ENCODE data around the gene TOPORS. TPM values are rescaled to one million over a fixed set of nuclear protein-coding genes. Genes with fewer than 3 reads are reported as not detected.
A peak's percentile ranks its signal among the peaks of the same experiment; 100 is the strongest.

TOPORS gene
- total and polyA plus RNA-seq, 4 donors: 7.8 to 17.0 (median 12.8) TPM

DNA sequence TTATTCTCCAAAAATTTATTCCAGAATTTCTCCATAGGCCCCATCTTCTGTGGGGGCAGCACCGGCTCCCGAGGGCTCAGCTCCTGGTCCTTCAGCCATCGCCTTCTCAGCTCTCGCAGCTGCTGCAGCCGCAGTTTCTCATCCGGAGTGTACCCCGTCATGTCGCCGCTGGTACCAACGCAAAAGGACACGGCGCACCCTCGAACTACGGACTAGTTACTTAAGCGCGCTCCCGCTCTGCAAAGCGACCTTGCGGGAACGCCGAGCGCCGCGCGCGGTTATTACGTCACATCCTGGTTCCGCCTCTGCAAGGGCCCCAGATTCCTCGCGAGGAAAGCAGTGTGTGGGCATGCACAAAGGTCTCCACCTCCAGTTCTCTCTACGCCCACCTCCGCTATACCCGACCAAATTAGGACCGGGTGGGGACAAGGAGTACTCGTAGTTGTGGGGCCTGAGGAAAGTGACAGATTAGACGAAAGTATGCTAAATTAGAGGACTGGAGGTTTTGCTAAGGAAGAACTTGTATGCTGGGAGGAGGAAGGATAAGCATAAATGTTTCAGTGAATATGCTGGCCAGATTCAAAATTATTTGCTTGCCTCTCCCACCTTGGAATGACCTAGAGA is 20.6 kb upstream of the TOPORS start, which contains the start of gene NDUFB6:
Gene NDUFB6 (minus strand): TSS at position 260 of the 624 bp plus-strand sequence. CDS start 99 bp downstream, at position 161.
- ATAC-seq (ENCODE audit: low FRiP score): peak; percentile 99
- Histone ChIP-seq H3K36me3 (ENCODE audit: control insufficient read depth in 1 of 2, insufficient read depth in 2 of 2, low read length in 1 of 2) (peaks cover 0 to 3% of the 10 kb centered on the region in 2 donors), H3K9me3 (ENCODE audit: control insufficient read depth, low read length) (no peaks in the 10 kb centered on the region), H3K4me3 (ENCODE audit: low read length in 2 of 2) (peak within 1 kb of the TSS; percentile 50 to 92), H3K27me3 (ENCODE audit: control insufficient read depth in 1 of 2, insufficient read depth in 2 of 2, low read length in 1 of 2) (no peaks in the 10 kb centered on the region), H3K4me1 (ENCODE audit: control insufficient read depth in 1 of 2, insufficient read depth in 2 of 2, low read length in 2 of 2) (no peaks in the 10 kb centered on the region), H3K27ac (ENCODE audit: low read depth in 1 of 2, low read length in 2 of 2) (peak within 1 kb of the TSS; percentile 68 to 72)
- intact Hi-C loops (cut with DNase I): loop anchor here in 1 of 2 donors (2.0 kb wide), 2 partner anchors 22 to 188 kb away; partner anchors contain the start of gene ACO1
- peak; percentile 97 to 99 for DNase-seq
- WGBS, 2 donors: 0% methylated on average over 36 of the region's 36 CpGs

DNA sequence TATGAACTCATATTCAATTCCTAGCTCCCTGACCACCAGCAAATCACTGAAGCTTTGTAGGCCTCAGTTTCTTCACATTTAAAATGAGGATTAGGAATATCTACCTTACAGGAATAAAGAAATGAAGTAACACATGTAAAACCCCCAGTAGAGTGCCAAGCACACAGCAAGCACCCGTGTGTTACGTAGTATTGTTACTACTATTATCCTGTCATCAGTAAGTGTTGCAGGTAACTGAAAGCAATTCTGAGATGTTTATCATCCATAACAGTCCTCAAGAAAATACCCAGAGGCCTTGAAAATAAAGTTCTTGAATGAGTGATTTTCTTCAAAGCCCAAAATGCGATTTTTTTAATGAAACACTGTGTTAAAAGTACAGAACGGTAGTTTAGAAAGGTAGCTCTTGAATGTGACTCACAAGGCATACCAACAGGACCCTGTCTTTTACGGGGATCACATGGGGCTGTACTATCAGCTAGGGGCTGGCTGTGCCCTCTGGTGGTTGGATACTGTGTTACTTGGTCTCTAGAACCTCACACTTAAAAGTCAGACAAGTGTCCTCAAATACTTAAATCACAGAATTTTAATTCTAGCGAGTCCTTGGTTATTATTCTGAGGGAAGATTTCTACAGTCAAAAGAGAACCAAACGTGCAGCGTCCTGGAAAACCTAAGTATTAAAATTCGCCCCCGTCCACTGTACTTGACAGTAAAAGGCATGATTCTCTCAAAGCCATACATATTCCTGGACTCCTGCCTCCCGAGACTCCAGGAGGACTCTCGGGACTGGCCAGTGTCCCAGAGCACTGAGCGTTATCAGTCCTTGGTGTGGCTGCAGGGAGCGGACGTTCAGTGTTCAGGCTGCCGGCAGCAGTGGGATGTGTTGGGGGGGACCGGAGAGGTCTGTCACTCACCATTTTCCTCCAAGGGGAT is 19.8 kb upstream of the TOPORS start:
- Histone ChIP-seq H3K4me3 (ENCODE audit: low read length in 2 of 2) (peak overlapping the region; percentile 34 to 92), H3K36me3 (ENCODE audit: control insufficient read depth in 1 of 2, insufficient read depth in 2 of 2, low read length in 1 of 2) (peaks cover 0 to 3% of the 10 kb centered on the region in 2 donors), H3K27me3 (ENCODE audit: control insufficient read depth in 1 of 2, insufficient read depth in 2 of 2, low read length in 1 of 2) (no peaks in the 10 kb centered on the region), H3K4me1 (ENCODE audit: control insufficient read depth in 1 of 2, insufficient read depth in 2 of 2, low read length in 2 of 2) (no peaks in the 10 kb centered on the region), H3K9me3 (ENCODE audit: control insufficient read depth, low read length) (no peaks in the 10 kb centered on the region), H3K27ac (ENCODE audit: low read depth in 1 of 2, low read length in 2 of 2) (peak overlapping the region; percentile 59 to 68)
- DNase-seq: peak in 1 of 2 donors; percentile 60
- intact Hi-C loops (cut with DNase I): loop anchor here in 1 of 2 donors (2.0 kb wide), 2 partner anchors 21 to 187 kb away; partner anchors contain the start of gene ACO1
- ATAC-seq (ENCODE audit: low FRiP score): peak; percentile 86
- WGBS, 2 donors: 1 to 2% methylated on average over 17 of the region's 17 CpGs

DNA sequence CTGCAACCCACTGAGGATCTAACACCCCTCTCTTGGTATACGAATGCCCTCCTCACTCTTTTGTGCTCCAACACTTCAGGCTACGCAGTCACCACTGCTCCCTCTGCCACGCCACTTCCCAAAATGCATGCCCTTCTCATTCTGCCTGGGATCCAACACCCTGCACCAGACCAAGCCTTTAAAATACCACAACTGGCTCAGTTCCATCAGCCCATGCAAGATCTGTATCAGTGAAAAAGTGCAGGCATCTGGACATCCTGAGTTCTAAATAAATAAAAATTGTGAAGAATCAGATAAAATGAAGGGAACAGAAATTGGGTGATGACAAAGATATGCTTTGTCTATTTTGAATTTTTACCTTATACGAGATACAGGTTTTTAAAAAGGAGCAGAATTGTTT is 17.9 kb upstream of the TOPORS start:
- ATAC-seq (ENCODE audit: low FRiP score): no peak
- intact Hi-C loops (cut with DNase I): no loop called here

DNA sequence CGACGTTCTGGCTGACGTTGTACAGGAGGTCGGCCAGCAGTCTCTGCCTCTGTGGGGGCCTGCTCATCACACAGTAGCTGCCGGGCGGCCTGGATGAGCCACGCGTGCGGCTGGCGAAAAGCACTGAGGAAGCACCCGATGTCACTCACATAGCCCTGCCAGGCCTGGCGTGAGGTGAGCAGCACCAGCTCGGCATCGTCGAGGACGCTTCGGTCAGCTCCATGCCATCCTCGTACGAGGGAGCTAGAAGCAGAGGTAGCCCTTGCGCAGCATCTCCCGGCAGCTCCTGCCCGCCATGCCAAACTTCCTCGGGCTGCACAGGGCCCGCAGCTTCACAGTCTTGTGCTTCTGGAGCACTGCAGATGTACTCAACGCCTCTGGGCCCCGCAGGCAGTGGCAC is 14.4 kb upstream of the TOPORS start:
- peak; percentile 36 for ATAC-seq (ENCODE audit: low FRiP score)
- 96 to 97% methylated on average over 26 of the region's 26 CpGs for WGBS, 2 donors
- Histone ChIP-seq H3K4me3 (ENCODE audit: low read length in 2 of 2) (no peak overlapping the region), H3K27me3 (ENCODE audit: control insufficient read depth in 1 of 2, insufficient read depth in 2 of 2, low read length in 1 of 2) (no peaks in the 10 kb centered on the region), H3K36me3 (ENCODE audit: control insufficient read depth in 1 of 2, insufficient read depth in 2 of 2, low read length in 1 of 2) (peaks cover 4 to 11% of the 10 kb centered on the region in 2 donors), H3K9me3 (ENCODE audit: control insufficient read depth, low read length) (no peaks in the 10 kb centered on the region), H3K4me1 (ENCODE audit: control insufficient read depth in 1 of 2, insufficient read depth in 2 of 2, low read length in 2 of 2) (no peaks in the 10 kb centered on the region), H3K27ac (ENCODE audit: low read depth in 1 of 2, low read length in 2 of 2) (no peak overlapping the region)
- intact Hi-C loops (cut with DNase I): no loop called here
- DNase-seq: peak in 1 of 2 donors; percentile 44

More for the DNA sequence above, 17.9 kb upstream of the TOPORS start:
- H3K27ac ChIP-seq (ENCODE audit: low read depth in 1 of 2, low read length in 2 of 2): no peak overlapping the region
- H3K9me3 ChIP-seq (ENCODE audit: control insufficient read depth, low read length): no peaks in the 10 kb centered on the region
- no peaks in the 10 kb centered on the region for H3K27me3 ChIP-seq (ENCODE audit: control insufficient read depth in 1 of 2, insufficient read depth in 2 of 2, low read length in 1 of 2)
- H3K4me1 ChIP-seq (ENCODE audit: control insufficient read depth in 1 of 2, insufficient read depth in 2 of 2, low read length in 2 of 2): no peaks in the 10 kb centered on the region
- H3K36me3 ChIP-seq (ENCODE audit: control insufficient read depth in 1 of 2, insufficient read depth in 2 of 2, low read length in 1 of 2): peaks cover 4 to 10% of the 10 kb centered on the region in 2 donors
- no peak for DNase-seq
- WGBS, 2 donors: 82 to 89% methylated on average over 4 of the region's 4 CpGs
- no peak overlapping the region for H3K4me3 ChIP-seq (ENCODE audit: low read length in 2 of 2)

DNA sequence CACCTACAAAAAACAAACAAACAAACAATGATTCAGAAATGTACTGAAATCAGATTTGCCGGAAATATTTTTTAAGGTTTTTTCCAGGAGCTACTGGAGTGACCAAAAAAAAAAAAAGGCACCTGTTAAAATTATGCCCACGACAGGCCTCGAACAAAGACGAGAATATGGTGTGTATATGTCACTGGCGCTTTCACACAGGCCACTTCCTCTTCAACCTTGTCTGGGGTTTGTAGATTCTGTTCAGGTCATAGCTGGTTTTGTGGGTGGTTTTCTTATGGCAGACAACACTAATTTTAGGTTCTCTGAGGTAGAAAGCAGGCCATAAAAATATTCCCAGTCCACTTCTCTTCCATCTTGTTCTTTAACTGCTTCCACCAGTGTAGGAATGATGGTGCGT is 13.6 kb upstream of the TOPORS start:
- Histone ChIP-seq H3K36me3 (ENCODE audit: control insufficient read depth in 1 of 2, insufficient read depth in 2 of 2, low read length in 1 of 2) (peaks cover 4 to 11% of the 10 kb centered on the region in 2 donors), H3K9me3 (ENCODE audit: control insufficient read depth, low read length) (no peaks in the 10 kb centered on the region), H3K4me3 (ENCODE audit: low read length in 2 of 2) (no peak overlapping the region), H3K27ac (ENCODE audit: low read depth in 1 of 2, low read length in 2 of 2) (no peak overlapping the region), H3K27me3 (ENCODE audit: control insufficient read depth in 1 of 2, insufficient read depth in 2 of 2, low read length in 1 of 2) (no peaks in the 10 kb centered on the region), H3K4me1 (ENCODE audit: control insufficient read depth in 1 of 2, insufficient read depth in 2 of 2, low read length in 2 of 2) (no peaks in the 10 kb centered on the region)
- intact Hi-C loops (cut with DNase I): no loop called here
- DNase-seq (no peak), ATAC-seq (ENCODE audit: low FRiP score) (no peak)
- WGBS, 2 donors: 94 to 95% methylated on average over 6 of the region's 6 CpGs

DNA sequence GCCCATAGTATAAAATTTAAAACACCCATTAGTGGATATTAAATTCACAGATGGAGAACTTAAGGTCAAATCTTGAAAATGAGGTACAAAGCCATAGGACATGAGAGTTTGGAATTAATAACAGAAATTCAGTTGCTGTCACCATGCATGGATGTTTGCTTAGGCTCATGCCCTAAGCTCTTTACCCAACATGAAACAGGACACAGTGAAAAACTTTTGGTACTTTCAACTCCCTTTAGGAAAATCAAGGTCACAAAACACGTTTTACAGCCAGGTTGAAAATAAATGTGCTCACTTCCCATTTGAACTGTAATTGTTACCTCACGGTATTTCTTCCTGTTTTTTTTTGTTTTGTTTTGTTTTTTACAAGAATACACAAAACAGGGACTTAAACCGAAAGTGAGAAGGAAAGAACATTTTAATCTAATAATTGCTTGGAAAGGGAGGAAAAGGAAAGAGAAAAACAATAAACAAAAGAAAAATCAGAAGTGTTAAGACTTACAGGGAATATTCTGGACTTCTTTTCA is 6.1 kb upstream of the TOPORS start:
- H3K36me3 ChIP-seq (ENCODE audit: control insufficient read depth in 1 of 2, insufficient read depth in 2 of 2, low read length in 1 of 2): no peaks in the 10 kb centered on the region
- DNase-seq: no peak
- intact Hi-C loops (cut with DNase I): no loop called here
- 68 to 75% methylated on average over 3 of the region's 3 CpGs for WGBS, 2 donors
- no peaks in the 10 kb centered on the region for H3K4me1 ChIP-seq (ENCODE audit: control insufficient read depth in 1 of 2, insufficient read depth in 2 of 2, low read length in 2 of 2)
- no peak for ATAC-seq (ENCODE audit: low FRiP score)
- H3K27ac ChIP-seq (ENCODE audit: low read depth in 1 of 2, low read length in 2 of 2): no peak overlapping the region
- no peak overlapping the region for H3K4me3 ChIP-seq (ENCODE audit: low read length in 2 of 2)
- no peaks in the 10 kb centered on the region for H3K9me3 ChIP-seq (ENCODE audit: control insufficient read depth, low read length)
- no peaks in the 10 kb centered on the region for H3K27me3 ChIP-seq (ENCODE audit: control insufficient read depth in 1 of 2, insufficient read depth in 2 of 2, low read length in 1 of 2)

DNA sequence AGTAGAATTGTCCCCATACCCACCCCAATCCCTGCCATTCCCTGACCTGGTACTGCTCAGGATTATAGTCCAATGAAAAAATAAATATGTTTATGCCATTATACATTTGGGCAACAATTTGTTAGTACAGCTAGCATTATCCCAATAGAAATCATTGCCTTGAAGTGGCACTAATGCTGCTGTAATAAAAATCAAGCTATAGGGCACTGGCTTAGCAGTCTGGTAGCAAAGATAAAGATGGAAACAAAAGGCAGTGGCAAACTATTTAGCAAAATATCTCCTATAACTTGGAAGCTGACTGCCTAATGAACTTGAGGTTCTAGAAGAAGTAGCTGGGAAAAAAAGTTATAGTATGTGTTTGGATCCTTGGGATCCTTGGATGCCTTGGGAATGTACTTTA is 2.2 kb upstream of the TOPORS start:
- ATAC-seq (ENCODE audit: low FRiP score): no peak
- no peak overlapping the region for H3K4me3 ChIP-seq (ENCODE audit: low read length in 2 of 2)
- intact Hi-C loops (cut with DNase I): no loop called here
- H3K4me1 ChIP-seq (ENCODE audit: control insufficient read depth in 1 of 2, insufficient read depth in 2 of 2, low read length in 2 of 2): no peaks in the 10 kb centered on the region
- no peaks in the 10 kb centered on the region for H3K27me3 ChIP-seq (ENCODE audit: control insufficient read depth in 1 of 2, insufficient read depth in 2 of 2, low read length in 1 of 2)
- no peak for DNase-seq
- no peaks in the 10 kb centered on the region for H3K36me3 ChIP-seq (ENCODE audit: control insufficient read depth in 1 of 2, insufficient read depth in 2 of 2, low read length in 1 of 2)
- H3K27ac ChIP-seq (ENCODE audit: low read depth in 1 of 2, low read length in 2 of 2): no peak overlapping the region
- H3K9me3 ChIP-seq (ENCODE audit: control insufficient read depth, low read length): no peaks in the 10 kb centered on the region

DNA sequence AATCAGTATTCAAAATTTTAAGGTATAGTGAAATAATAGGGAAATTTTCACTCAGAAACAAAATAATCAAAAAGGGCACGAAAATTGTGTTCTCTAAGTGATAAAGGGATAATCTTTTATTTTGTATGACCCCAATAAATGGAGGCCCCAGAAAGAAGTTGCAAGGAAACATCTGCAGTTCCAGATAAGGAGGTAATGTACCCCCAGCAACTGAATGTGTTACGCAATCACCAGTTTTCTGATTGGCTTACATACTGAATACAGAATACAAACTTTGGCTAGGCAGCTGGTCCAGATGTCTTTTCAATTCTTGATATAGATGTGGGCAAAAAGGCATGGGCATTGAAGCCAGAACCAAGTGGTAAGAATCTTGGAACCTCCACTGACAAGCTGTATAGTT is 1.7 kb upstream of the TOPORS start:
- Histone ChIP-seq H3K27ac (ENCODE audit: low read depth in 1 of 2, low read length in 2 of 2) (no peak overlapping the region), H3K27me3 (ENCODE audit: control insufficient read depth in 1 of 2, insufficient read depth in 2 of 2, low read length in 1 of 2) (no peaks in the 10 kb centered on the region), H3K9me3 (ENCODE audit: control insufficient read depth, low read length) (no peaks in the 10 kb centered on the region), H3K36me3 (ENCODE audit: control insufficient read depth in 1 of 2, insufficient read depth in 2 of 2, low read length in 1 of 2) (no peaks in the 10 kb centered on the region), H3K4me1 (ENCODE audit: control insufficient read depth in 1 of 2, insufficient read depth in 2 of 2, low read length in 2 of 2) (no peaks in the 10 kb centered on the region), H3K4me3 (ENCODE audit: low read length in 2 of 2) (no peak overlapping the region)
- 89 to 91% methylated on average over 2 of the region's 2 CpGs for WGBS, 2 donors
- intact Hi-C loops (cut with DNase I): no loop called here
- DNase-seq (no peak), ATAC-seq (ENCODE audit: low FRiP score) (no peak)
